Smooth muscle cell (in vitro differentiated cells): ENCODE results near the gene BBS10. TPM values are rescaled to one million over a fixed set of nuclear protein-coding genes. Genes with fewer than 3 reads are reported as not detected.

Experiments used
- DNase-seq: peaks from one replicate; lab custom pipeline; 2025; ENCODE audit not compliant: unreplicated experiment; lab: John Stamatoyannopoulos, UW
- H2AFZ ChIP-seq: fragments of 200-600 bp; sonication (generic); 2 replicates; pipeline ENCODE4 v1.6.0; 2016; ENCODE audit warnings: antibody characterized with exemption, low read depth, mild to moderate bottlenecking
- H3F3A ChIP-seq: fragments of 200-600 bp; sonication (generic); 2 replicates; pipeline ENCODE4 v1.6.0; 2017; ENCODE audit warnings: antibody characterized with exemption, low read depth
- H3K27ac ChIP-seq: fragments of 200-600 bp; sonication (generic); 2 replicates; pipeline ENCODE4 v1.5.1; 2016; ENCODE audit warnings: low read depth, mild to moderate bottlenecking
- H3K27me3 ChIP-seq: fragments of 200-600 bp; sonication (generic); 2 replicates; pipeline ENCODE4 v1.6.1; 2016; ENCODE audit warnings: low read depth, mild to moderate bottlenecking
- H3K36me3 ChIP-seq: fragments of 200-600 bp; sonication (generic); 2 replicates; pipeline ENCODE4 v1.5.1; 2016; ENCODE audit warnings: low read depth
- H3K4me1 ChIP-seq: fragments of 200-600 bp; sonication (generic); 2 replicates; pipeline ENCODE4 v1.5.1; 2016; ENCODE audit warnings: low read depth
- H3K4me2 ChIP-seq: fragments of 200-600 bp; sonication (generic); 2 replicates; pipeline ENCODE4 v1.6.0; 2016; ENCODE audit warnings: mild to moderate bottlenecking
- H3K4me3 ChIP-seq: fragments of 200-600 bp; sonication (generic); 2 replicates; pipeline ENCODE4 v1.5.1; 2016; ENCODE audit warnings: mild to moderate bottlenecking
- H3K79me2 ChIP-seq: fragments of 200-600 bp; sonication (generic); 2 replicates; pipeline ENCODE4 v1.6.0; 2016; ENCODE audit warnings: low read depth, mild to moderate bottlenecking
- H3K9ac ChIP-seq: fragments of 200-600 bp; sonication (generic); 2 replicates; pipeline ENCODE4 v1.6.0; 2016; ENCODE audit warnings: low read depth
- H3K9me3 ChIP-seq: fragments of 200-600 bp; sonication (generic); replicated peaks from 2 replicates; pipeline ENCODE4 v1.5.1; 2016; ENCODE audit warnings: low read depth
- H4K20me1 ChIP-seq: fragments of 200-600 bp; sonication (generic); 2 replicates; pipeline ENCODE4 v1.6.0; 2016; ENCODE audit warnings: low read depth
- WGBS: methylation state at CpG from one replicate; pipeline ENCODE4 v1.1.7; 2016; ENCODE audit warnings: low lambda C conversion rate; 5-methylcytosine and 5-hydroxymethylcytosine counted together
- polyA plus RNA-seq: library from polyadenylated mRNA; unstranded; fragments of >200 nt; fragmentation: Nextera tagmentation; extraction: Ambion mirVana; gene quantifications from 2 replicates; pipeline ENCODE4 v1.2.1, GENCODE V29; 2016
- total RNA-seq: library from RNA; depleted of rRNA; stranded (reverse); fragments of >200 nt; gene quantifications from 2 replicates; pipeline ENCODE4 v1.2.3, GENCODE V29; 2014
- TF ChIP-seq, protein P1 (sequence below): fragments of 200-600 bp; sonication (generic); IDR thresholded peaks from 2 replicates; pipeline ENCODE4 v1.5.1; 2017; ENCODE audit warnings: borderline replicate concordance, mild to moderate bottlenecking, antibody characterized with exemption; ENCODE audit not compliant: insufficient read depth, poor library complexity, severe bottlenecking

Gene BBS10
- total and polyA plus RNA-seq, 2 experiments from 2014 or later = 6.5 to 10.8 TPM

DNA sequence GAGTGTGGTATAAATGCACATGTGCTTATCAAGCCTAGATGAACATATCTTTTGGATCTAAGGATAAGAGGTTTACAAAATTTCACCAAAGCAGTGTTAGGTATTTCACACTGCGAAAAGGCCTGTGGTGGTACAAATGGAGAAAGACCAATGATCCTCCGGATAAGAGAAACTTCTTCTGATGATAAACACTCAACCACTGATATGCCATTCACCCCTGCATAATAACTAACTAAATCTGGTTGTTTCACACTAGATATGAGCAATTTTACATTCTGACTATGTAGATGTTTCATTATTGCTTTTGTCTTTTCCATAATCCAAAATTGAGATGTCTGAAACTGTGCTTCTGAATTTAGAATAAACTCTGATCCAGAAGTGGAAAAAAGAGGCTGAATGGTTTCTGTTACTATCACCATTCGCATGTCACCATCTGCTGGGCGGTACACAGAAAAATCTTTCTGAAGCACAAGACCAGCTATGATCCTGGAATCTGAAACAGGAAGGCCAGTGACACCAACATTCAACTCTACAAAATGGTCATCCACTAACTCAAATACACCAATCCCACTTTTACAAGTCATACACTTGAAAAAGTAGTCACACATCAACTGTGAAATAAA is 1.3 kb downstream of the BBS10 start:
- Histone ChIP-seq H3K9me3 (no peaks in the 10 kb centered on the region), H3K27me3 (no peaks in the 10 kb centered on the region), H3K4me3 (peak overlapping the region; percentile 94), H3K27ac (peak overlapping the region; percentile 53), H3K4me2 (peak overlapping the region; percentile 90), H4K20me1 (no peaks in the 10 kb centered on the region), H3K36me3 (no peaks in the 10 kb centered on the region), H3K9ac (peak overlapping the region; percentile 72), H3K79me2 (peaks cover 25% of the 10 kb centered on the region), H3K4me1 (peaks cover 15% of the 10 kb centered on the region), H3F3A (peaks cover 3% of the 10 kb centered on the region), H2AFZ (no peak overlapping the region)
- TF ChIP-seq, protein P1, sequence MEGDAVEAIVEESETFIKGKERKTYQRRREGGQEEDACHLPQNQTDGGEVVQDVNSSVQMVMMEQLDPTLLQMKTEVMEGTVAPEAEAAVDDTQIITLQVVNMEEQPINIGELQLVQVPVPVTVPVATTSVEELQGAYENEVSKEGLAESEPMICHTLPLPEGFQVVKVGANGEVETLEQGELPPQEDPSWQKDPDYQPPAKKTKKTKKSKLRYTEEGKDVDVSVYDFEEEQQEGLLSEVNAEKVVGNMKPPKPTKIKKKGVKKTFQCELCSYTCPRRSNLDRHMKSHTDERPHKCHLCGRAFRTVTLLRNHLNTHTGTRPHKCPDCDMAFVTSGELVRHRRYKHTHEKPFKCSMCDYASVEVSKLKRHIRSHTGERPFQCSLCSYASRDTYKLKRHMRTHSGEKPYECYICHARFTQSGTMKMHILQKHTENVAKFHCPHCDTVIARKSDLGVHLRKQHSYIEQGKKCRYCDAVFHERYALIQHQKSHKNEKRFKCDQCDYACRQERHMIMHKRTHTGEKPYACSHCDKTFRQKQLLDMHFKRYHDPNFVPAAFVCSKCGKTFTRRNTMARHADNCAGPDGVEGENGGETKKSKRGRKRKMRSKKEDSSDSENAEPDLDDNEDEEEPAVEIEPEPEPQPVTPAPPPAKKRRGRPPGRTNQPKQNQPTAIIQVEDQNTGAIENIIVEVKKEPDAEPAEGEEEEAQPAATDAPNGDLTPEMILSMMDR = peak; percentile 27
- DNase-seq = no peak
- 63% methylated on average over 4 of the region's 4 CpGs for WGBS

DNA sequence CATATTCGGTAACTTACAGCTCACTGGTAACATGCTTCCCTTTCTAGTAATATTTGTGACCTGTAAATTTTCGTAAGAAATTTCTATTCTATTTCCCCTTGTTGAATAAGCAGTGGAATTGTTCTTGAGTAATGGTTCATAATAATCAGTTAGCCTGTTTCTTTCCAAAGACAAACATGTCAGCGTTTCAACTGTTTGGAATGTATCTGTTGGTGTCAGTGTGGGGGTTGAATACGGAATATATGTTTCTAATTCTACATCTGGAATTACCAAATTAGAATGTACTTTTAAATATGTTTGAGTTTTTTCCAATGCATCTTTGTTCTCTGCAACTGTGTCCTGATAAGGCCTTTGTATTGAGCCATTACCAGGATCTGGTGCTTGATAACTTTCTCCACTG is 2.0 kb downstream of the BBS10 start:
- no peak overlapping the region for H3K9ac ChIP-seq
- H4K20me1 ChIP-seq = no peaks in the 10 kb centered on the region
- H3F3A ChIP-seq = peaks cover 3% of the 10 kb centered on the region
- 85% methylated on average over 4 of the region's 4 CpGs for WGBS
- H2AFZ ChIP-seq = no peak overlapping the region
- DNase-seq = no peak
- no peaks in the 10 kb centered on the region for H3K36me3 ChIP-seq
- H3K9me3 ChIP-seq = no peaks in the 10 kb centered on the region
- peak overlapping the region; percentile 11 for H3K4me2 ChIP-seq
- no peaks in the 10 kb centered on the region for H3K27me3 ChIP-seq
- no peak overlapping the region for H3K27ac ChIP-seq
- H3K4me1 ChIP-seq = peaks cover 15% of the 10 kb centered on the region
- TF ChIP-seq, protein P1 = no peak
- no peak overlapping the region for H3K4me3 ChIP-seq
- H3K79me2 ChIP-seq = peaks cover 25% of the 10 kb centered on the region

DNA sequence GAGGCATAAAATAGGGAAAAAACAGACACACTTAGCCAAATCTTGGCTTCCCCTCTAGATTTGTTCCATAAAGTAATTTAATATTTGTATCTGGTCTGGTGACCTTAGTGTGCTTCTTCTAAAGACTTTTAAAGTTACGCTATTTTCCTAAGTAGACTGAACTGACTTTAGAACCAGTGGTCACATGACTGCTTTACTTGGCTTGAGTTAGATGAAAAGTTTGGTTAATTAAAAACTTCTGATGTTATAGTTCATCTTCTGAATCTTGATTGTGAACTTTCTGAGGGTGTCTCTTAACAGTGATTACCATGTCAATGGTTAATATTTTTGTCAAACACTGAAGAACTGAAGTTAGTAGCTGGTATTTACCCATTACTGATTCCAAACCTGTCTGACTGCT is 2.6 kb downstream of the BBS10 start:
- Histone ChIP-seq H3K4me3 (no peak overlapping the region), H3K27ac (no peak overlapping the region), H4K20me1 (no peaks in the 10 kb centered on the region), H3F3A (peaks cover 3% of the 10 kb centered on the region), H3K9me3 (no peaks in the 10 kb centered on the region), H3K4me1 (peaks cover 15% of the 10 kb centered on the region), H2AFZ (no peak overlapping the region), H3K4me2 (peak overlapping the region; percentile 11), H3K36me3 (no peaks in the 10 kb centered on the region), H3K27me3 (no peaks in the 10 kb centered on the region), H3K79me2 (peaks cover 25% of the 10 kb centered on the region), H3K9ac (no peak overlapping the region)
- DNase-seq = no peak
- TF ChIP-seq, protein P1 = no peak
- 97% methylated on average over 1 of the region's 1 CpG for WGBS

DNA sequence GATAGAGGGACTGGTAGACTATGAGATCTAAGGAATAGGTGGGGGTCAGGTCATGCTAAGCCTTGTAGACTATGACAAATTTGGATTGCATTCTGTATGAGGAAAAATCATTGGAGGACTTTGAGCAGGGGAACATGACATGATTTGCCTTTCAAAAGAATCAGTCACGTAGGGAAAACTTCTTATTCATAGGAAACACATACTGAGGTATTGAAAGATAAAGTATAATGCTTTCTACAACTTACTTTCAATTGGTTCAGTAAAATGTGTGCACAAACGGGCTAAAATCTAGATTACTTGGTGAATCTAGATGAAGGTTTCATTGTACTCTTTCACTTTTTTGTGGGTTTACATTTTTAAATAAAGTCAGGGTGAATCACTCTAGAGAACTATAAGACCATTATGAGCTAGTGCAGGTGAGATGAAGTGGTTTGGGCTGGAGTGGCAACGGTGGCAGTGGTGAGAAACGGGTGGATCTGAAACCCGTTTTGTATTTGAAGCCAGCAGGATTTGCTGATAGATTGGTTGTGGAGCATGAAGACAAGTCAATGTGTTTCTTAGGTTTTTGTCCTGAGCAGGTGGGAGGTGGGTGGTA is 6.7 kb downstream of the BBS10 start:
- Histone ChIP-seq H3K27me3 (no peaks in the 10 kb centered on the region), H4K20me1 (no peaks in the 10 kb centered on the region), H3K9me3 (no peaks in the 10 kb centered on the region), H3K9ac (no peak overlapping the region), H3K79me2 (peaks cover 16% of the 10 kb centered on the region), H3K36me3 (no peaks in the 10 kb centered on the region), H3K4me3 (no peak overlapping the region), H3K4me2 (no peak overlapping the region), H2AFZ (no peak overlapping the region), H3K27ac (no peak overlapping the region), H3K4me1 (no peaks in the 10 kb centered on the region), H3F3A (no peaks in the 10 kb centered on the region)
- DNase-seq = no peak
- 92% methylated on average over 5 of the region's 5 CpGs for WGBS
- TF ChIP-seq, protein P1 = no peak
